PC-3 (cell line): ENCODE data around the gene TENM4.

Experiments used
- EZH2 ChIP-seq: fragments of 300-600 bp; sonication (generic); IDR thresholded peaks from one replicate; pipeline ENCODE4 v1.6.1; 2017; ENCODE audit warnings: antibody characterized with exemption, mild to moderate bottlenecking, low read length; ENCODE audit not compliant: unreplicated experiment
- EZH2phosphoT487 ChIP-seq: fragments of 300-600 bp; sonication (generic); IDR thresholded peaks from 2 replicates; pipeline ENCODE4 v1.6.1; 2018; ENCODE audit warnings: mild to moderate bottlenecking, antibody characterized with exemption, low read length, borderline replicate concordance
- TF ChIP-seq, protein P1 (sequence below): fragments of 300-600 bp; sonication (generic); conservative IDR thresholded peaks from 2 replicates; pipeline ENCODE4 v1.5.1; 2017; ENCODE audit warnings: antibody characterized with exemption, low read depth, mild to moderate bottlenecking, low read length

DNA sequence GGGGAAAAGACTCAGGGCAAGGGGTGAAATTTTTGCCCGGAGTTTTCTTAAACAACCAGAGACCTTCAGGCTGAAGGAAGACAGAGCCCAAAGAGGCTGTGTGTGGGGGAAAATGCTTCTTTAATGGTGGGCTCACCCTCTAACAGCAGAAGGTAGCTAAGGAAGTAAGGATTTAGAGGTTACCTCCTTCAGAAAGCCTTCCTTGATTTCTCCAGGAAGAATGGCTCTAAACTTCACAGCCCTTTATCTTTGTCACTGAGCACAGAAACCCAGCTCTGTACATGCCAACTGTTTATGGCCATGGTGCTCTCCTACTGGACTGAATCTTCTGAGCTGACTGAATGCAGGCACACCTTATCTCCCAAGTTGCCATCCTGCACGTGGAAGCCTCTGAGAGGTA, 196.0 kb downstream of the TENM4 start:
- TF ChIP-seq, protein P1, sequence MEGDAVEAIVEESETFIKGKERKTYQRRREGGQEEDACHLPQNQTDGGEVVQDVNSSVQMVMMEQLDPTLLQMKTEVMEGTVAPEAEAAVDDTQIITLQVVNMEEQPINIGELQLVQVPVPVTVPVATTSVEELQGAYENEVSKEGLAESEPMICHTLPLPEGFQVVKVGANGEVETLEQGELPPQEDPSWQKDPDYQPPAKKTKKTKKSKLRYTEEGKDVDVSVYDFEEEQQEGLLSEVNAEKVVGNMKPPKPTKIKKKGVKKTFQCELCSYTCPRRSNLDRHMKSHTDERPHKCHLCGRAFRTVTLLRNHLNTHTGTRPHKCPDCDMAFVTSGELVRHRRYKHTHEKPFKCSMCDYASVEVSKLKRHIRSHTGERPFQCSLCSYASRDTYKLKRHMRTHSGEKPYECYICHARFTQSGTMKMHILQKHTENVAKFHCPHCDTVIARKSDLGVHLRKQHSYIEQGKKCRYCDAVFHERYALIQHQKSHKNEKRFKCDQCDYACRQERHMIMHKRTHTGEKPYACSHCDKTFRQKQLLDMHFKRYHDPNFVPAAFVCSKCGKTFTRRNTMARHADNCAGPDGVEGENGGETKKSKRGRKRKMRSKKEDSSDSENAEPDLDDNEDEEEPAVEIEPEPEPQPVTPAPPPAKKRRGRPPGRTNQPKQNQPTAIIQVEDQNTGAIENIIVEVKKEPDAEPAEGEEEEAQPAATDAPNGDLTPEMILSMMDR, result no peak
- no peak for TF ChIP-seq EZH2
- TF ChIP-seq EZH2phosphoT487, result no peak
